B cell (primary cell): ENCODE results near the gene RRAD.

ENCODE experiments used
- EZH2 ChIP-seq: IDR thresholded peaks from 2 replicates; pipeline ENCODE4 v1.6.1; 2012; ENCODE audit warnings: borderline replicate concordance, low read depth, mild to moderate bottlenecking, moderate library complexity, low read length; ENCODE audit not compliant: insufficient read depth, poor library complexity, severe bottlenecking
- TF ChIP-seq, protein P1 (sequence below): fragments of 200-600 bp; IDR thresholded peaks from one replicate; pipeline ENCODE4 v1.8.0; 2022; ENCODE audit warnings: antibody characterized with exemption, mild to moderate bottlenecking

DNA sequence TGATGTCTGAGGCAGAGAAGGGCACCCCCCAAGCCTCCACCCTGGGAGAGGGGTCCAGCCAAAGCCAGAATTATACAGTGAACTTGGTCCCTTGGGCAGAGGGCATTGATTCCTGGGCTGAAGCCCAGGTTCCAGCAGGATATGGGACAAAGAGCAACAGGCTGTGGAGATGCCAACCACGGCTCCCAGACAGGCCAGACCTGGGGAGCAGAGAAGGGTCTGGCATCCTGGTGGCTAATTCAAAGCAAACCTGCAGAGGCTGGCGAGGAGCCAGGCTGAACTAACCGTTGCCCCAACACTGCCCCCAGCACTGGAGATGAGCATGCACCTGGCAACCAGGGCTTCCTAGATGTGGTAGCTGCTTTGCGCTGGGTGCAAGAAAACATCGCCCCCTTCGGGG, 38.7 kb upstream of the RRAD start:
- TF ChIP-seq, protein P1, sequence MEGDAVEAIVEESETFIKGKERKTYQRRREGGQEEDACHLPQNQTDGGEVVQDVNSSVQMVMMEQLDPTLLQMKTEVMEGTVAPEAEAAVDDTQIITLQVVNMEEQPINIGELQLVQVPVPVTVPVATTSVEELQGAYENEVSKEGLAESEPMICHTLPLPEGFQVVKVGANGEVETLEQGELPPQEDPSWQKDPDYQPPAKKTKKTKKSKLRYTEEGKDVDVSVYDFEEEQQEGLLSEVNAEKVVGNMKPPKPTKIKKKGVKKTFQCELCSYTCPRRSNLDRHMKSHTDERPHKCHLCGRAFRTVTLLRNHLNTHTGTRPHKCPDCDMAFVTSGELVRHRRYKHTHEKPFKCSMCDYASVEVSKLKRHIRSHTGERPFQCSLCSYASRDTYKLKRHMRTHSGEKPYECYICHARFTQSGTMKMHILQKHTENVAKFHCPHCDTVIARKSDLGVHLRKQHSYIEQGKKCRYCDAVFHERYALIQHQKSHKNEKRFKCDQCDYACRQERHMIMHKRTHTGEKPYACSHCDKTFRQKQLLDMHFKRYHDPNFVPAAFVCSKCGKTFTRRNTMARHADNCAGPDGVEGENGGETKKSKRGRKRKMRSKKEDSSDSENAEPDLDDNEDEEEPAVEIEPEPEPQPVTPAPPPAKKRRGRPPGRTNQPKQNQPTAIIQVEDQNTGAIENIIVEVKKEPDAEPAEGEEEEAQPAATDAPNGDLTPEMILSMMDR = no peak
- TF ChIP-seq EZH2 = no peak
